GM12874 (cell line): ENCODE results near the gene TSSK6.

Source experiments
- TF ChIP-seq, protein P1 (sequence below): IDR thresholded peaks from 2 replicates; pipeline ENCODE4 v1.5.1; 2011; ENCODE audit warnings: low read depth, mild to moderate bottlenecking, control low read depth, low read length, moderate library complexity; ENCODE audit not compliant: insufficient read depth

Gene TSSK6

DNA sequence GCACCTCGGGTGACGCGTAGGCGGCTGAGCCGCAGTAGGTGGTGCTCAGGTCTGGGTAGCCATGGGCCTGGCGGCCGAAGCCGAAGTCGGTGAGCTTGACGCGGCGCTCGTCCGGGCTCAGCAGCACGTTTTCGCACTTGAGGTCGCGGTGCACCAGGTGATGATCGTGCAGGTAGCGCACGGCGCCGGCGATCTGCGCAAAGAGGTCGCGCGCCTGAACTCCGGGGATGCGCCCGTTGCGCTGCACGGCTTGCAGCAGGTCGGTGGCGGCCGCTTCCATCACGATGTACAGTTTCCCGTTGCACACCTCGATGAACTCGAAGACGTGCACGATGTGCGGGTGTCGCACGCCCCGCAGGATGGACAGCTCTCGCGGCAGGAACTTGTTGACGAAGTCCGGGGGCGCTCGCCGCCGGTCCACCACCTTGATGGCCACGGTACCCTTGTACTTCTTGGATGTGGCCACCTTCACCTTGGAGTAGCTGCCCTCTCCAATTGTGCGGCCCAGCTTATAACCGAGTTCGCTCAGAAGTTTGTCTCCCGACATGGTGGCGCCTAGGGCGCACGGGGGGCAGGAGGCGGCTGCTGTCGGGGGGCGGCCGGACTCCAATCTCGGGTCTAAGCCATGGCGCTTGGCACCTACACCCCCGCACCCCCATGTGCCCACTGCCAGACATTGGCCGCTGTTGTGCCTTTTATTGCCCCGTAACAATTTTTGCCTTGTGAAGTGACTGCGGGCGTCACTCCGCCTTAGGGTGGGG is at the start of gene TSSK6:
TSSK6 (minus strand) TSS at position 668 of the 761 bp plus-strand sequence; CDS start at position 547, 121 bp downstream.
- TF ChIP-seq, protein P1, sequence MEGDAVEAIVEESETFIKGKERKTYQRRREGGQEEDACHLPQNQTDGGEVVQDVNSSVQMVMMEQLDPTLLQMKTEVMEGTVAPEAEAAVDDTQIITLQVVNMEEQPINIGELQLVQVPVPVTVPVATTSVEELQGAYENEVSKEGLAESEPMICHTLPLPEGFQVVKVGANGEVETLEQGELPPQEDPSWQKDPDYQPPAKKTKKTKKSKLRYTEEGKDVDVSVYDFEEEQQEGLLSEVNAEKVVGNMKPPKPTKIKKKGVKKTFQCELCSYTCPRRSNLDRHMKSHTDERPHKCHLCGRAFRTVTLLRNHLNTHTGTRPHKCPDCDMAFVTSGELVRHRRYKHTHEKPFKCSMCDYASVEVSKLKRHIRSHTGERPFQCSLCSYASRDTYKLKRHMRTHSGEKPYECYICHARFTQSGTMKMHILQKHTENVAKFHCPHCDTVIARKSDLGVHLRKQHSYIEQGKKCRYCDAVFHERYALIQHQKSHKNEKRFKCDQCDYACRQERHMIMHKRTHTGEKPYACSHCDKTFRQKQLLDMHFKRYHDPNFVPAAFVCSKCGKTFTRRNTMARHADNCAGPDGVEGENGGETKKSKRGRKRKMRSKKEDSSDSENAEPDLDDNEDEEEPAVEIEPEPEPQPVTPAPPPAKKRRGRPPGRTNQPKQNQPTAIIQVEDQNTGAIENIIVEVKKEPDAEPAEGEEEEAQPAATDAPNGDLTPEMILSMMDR = no peak

DNA sequence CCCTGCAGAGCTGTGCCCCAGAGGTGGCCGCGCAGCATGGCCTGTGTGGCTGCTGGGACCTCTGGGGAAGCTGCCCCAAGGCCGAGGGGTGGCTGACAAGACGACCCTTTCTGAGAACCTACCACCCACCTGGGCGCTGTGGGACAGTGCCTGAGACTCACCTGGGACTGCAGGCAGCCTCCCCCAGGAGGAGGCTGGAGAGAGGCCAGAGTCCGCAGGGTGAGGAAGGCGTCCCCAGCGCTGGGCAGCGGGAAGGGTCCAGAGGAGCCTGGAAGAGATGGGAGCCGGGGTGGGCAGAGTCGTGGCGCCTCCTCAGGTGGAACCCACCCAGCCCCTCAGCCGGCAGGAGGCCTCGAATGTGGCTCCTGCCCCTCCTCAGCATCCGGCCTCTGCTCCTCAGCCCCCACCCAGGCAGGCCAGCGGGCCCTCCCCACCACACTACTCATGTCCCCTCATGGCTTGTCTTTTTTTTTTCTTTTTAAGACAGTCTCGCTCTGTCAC is 48.0 kb upstream of the TSSK6 start:
- TF ChIP-seq, protein P1 = no peak

DNA sequence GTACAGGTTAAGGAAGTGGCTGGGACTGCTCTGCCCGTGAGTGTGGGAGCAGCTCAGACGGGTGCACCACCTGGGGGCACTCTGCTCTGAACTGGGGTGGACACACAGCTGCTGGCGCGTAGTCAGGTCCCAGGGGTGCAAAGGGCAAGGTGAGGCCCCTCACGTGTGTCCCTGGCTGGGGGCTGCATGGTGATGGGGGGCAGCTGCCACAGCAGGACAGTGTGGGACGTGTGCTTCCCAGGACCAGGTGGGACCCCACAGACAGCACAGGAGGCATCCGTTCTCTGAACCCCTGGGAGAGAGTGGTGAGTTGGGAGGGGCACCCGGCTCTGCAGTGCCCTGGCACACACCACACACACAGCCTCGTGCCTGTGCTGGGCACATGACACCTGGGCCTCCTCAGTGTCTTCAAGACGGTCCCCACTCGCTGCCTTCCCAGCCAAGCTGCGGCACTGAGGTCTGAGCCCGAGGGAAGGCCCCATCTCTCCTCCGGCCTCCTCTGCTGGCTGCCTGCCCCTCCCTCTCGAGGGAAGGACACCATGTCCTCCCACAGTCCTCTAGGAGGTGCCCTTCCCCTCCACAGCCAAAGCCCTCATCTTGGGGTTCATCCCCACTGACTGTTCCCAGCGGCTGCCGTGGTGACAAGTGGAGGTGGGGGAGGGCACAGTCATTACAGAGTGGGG is 47.5 kb upstream of the TSSK6 start:
- TF ChIP-seq, protein P1 = 0 out of 2 replicates have a peak, but pooled peaks have one; percentile 8

DNA sequence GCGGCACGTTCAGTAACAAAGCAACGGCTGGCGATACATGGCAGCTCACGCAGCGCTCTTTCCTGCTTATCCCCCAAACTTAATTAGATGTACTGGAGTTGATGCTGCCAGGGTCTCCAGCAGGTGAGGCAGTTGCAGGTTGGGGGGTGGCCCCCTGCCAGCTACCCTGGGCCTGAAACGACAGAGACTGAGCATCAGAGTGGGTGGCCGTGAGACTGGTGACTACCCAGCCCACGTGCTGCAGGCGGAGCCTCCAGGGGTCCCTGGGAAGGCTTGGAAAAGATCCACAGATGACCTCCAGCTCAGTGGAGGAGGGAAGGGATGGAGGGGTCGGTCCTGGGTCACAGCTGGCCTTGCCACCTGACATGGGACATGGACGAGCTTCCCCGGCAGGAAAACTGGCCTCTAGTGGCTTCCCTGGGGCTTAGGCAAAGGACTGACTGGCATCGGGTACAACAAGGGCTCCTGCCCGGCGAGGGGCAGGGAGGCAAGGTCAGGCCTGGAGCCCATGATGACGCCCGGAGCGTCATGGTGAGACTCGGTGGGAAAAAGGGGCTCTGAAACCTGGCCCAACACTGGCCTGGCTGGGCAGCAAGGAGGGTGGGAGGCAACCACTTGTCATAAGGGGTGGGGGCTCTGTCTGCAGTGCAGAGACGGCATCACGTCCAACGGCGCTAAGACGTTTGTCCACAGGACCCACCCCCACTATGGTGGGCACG is 46.8 kb upstream of the TSSK6 start:
- TF ChIP-seq, protein P1 = no peak

DNA sequence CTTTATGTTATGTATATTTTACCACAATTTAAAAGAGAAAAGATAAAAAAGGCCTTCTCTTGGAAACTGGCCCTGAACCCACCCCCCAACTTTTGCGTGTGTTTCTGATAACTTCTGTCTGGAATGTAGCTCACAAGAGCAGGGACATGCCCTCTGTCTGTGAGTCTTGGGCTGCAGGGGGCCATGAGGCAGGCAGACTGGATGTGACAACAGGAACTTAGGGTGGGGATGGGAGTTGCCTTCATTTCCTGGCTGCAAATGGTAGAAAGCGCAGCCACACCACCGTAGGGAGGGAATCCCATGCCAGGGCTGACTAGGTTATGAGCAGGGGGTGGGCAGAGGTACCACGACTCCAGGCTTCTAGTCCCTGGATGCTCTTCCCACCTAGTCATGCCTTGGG is 44.6 kb upstream of the TSSK6 start:
- TF ChIP-seq, protein P1 = no peak

DNA sequence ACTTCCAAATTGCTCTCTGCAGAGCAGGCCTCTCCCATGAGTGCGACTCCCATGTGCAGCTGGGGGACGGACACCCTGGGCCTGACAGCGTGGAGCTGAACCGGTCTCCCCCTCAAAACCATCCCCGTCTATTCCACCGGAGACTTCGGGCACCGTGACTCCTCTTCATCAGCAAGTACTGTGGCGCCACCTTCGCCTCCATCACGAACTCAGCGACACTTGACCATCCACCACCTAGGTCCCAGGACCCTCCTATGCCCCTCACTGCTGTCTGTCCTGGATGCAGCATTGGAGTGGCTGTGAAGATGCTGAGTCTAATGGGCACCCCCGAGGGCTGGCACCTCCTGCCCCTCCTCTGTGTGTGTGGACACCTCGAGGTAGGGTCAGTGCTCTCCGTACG is 43.3 kb upstream of the TSSK6 start:
- TF ChIP-seq, protein P1 = no peak

DNA sequence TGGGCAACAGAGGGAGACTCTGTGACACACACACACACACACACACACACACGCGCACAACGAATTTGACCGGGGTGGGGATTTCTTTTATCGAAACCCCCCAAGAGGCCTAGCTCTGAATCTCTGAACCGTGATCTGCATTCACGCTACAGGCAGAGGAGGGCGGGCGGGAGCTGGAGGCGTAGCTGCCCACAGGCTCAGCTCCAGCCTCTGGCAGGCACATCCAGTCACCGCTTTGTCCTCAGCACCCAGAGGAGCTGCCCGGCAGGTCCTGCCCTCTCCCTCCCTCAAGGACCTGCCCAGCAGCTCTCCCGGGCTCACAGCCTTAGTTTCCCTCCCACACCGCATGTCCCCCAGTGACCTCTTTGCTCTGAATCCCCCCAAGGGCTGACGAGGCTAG is 42.7 kb upstream of the TSSK6 start:
- TF ChIP-seq, protein P1 = no peak
